DLD1 (cell line): ENCODE data around the gene PRKCB.

Experiments used
- in situ Hi-C: cut with HindIII; loops from 2 replicates; pipeline ENCODE4 v1.10.0; 2017; ENCODE audit warnings: low sequenced_read_pairs

The PRKCB gene

DNA sequence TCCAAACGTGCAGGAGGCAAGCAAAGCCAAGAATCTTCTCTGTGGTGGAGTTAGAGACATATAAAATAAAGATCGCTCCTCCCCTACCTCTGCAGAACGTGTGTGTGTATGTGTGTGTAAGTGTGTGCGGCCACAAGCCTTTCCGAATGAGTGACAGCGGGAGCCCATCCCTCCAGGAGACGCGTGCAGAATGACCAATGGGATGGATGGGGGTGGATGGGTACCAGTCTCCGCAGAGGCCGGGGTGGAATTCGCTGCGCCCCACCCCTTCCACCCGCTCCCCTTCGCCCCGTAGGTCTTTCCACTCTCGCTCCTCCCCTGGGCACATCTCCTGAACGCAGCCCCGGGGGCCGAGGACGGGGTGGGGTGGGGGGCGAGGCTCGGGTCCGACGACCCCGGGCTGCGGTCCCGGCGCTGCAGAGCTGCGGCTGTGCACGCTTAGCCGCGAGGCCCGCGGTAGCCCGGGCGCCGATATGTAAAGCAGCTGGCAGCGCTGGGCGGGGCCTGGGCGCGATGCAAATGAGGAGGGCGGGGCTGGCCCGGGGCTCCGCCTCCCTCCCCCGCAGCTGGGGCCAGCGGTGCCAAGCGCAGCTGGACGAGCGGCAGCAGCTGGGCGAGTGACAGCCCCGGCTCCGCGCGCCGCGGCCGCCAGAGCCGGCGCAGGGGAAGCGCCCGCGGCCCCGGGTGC is at the start of gene PRKCB:
PRKCB (plus strand) TSS at position 594 of the 688 bp plus-strand sequence.
- in situ Hi-C loops = no loop called here

DNA sequence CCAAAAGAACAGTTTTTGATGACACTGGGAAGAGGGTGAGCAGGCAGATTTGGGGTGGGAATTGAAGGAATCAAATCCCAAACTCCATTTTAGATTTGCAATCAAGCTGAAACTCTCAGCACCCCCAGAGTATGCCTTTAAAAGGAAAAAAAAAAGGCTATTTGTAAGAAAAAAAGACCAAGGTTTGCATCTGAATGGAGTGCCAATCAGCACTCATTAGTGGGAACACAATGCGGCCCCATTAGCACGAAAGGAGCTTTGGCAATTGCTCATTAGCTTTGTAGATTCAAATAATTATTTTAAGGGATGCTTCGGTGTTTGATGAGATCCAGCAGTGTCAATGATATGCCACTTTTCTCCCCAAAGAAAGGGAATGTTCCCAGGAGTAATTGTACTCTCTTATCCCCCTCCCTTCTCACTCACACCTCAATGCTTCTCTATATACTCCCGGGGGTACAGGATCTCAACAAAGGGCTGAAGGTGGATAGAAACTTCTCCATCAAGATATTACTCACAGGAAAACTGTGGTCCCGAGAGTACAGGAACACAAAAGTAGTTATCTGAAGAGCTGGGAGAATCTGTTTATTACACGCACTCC is 48.7 kb upstream of the PRKCB start:
- in situ Hi-C loops = no loop called here

DNA sequence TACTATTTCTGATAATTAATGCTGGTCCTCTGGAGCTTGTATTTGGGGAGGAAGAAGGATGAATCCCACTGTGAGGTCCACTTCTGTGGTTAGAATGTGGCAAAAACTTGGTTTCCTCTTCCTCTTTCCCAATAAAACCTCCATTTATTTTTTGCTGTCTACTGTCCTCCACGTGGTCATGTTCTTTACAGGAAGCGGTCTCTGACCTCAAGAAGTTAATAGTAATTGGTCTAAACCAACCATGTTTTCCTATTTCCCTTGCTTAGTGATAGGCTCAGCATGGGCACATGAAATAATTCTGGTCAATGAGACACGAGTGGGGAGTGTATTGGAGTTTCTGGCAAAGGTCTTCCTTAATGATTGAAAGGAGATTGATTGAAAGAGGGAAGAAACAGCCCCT is 47.1 kb upstream of the PRKCB start:
- in situ Hi-C loops = no loop called here

DNA sequence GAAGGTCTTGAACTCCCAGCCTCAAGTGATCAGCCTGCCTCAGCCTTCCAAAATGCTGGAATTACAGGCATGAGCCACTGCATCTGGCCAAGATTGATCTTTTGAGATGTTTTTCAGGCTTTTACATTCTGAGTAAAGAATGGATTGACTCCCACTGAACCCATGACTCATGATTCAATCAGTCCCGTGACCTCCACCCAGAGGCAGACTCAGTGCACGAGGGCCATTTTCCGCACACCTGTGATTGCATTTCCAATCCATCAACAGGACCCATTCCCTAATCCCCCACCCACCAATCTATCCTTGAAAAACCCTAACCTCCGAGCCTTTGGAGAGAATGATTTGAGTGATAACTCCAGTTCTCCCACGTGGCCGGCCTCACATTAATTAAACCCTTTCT is 40.4 kb upstream of the PRKCB start:
- in situ Hi-C loops = no loop called here

DNA sequence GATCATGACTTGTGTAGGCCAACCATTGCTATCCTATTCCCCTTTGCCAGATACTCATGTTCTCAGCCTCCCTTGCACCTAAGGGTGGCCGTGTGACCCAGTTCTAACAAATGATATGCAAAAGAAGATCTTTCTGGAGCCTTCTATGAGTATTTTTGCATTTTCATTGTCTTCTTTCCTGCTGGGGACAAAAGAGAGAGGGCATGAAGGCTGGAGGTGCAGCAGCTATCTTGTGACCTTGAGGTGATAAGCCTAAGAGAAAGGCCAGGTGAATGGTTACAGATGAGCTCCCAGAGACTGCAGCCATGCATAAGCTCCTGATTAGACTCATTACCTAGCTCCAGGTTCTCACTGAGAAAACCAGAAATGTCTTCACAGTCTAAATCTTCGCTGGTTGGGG is 38.8 kb upstream of the PRKCB start:
- in situ Hi-C loops = no loop called here

DNA sequence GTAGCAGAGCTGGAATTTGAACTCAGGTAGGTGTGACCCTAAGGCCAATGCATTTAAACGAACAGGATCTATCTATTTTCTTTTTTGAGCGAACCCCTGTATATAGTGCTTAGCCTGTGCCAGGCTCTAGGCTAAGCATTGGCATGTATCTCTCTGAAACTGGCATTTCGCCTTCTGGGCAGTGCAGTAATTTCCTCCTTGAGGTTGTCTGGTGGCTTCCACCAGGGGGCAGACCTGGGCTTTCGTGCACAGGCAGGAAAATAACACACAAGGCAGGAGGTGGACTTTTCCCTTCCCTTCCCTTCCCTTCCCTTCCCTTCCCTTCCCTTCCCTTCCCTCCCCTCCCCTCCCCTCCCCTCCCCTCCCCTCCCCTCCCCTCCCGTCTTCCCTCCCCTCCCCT is 34.4 kb upstream of the PRKCB start:
- in situ Hi-C loops = no loop called here

DNA sequence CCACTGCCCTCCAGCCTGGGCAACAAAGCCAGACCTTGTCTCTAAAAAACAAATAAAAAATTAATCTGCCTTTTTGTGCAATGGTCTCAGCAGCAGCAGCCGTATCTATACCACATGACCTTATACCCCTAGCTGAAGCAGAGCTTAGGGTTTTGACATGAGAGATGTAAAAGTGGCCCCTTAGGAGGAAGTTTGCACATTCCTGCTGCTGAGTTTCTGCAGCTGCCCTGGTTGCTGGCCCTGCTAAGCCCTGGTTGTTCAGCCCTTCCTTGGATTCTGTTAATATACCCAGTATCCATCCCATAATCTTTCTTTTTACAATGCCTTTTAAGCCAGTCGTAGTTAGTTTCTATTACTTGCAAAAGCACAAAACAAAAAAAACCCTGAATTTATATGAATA is 33.0 kb upstream of the PRKCB start:
- in situ Hi-C loops = no loop called here

DNA sequence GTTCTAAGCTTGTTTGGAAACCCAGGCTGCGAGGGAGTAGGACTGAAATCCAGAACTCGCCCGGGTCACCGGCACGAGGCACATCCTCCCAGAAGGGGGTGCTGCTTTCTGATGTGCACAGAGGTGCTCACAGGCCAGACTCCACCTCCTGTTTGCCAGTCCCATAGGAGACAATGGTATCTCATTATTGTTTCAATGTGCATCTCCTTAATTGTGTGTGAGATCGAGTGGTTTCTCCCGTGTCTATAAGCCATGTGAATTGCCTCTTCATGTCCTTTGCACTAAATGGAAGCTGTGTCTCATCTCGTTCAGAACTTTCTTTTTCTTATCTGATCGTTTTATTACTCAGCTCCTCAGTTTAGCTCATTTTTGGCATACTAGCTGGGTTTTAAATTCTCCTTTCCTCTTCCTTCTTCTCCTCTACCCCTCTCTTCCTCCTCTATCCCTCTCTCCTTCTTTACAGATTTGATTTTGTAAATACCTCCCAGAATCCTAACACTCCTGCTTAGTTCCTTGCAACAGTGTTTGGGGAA is 32.1 kb upstream of the PRKCB start:
- in situ Hi-C loops = no loop called here

DNA sequence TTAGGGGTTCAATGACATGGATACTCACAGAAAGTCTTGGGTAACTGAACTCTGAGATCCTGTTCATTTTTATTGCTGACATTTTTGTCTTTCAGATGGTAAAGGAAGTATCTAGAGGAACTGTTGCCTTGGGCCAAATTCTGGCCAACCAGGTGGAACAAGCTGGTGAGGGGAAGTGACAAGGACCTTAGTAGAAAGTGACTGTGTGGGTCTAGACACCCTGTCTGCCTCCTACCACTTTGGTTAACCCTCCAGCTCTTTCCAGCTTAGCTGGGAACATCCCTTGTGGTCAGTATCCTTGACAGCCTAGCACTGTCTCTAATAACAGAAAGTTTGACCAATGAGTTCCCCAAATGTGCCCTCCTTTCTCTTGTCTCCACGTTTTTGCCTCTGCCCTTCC is 28.8 kb upstream of the PRKCB start:
- in situ Hi-C loops = no loop called here

DNA sequence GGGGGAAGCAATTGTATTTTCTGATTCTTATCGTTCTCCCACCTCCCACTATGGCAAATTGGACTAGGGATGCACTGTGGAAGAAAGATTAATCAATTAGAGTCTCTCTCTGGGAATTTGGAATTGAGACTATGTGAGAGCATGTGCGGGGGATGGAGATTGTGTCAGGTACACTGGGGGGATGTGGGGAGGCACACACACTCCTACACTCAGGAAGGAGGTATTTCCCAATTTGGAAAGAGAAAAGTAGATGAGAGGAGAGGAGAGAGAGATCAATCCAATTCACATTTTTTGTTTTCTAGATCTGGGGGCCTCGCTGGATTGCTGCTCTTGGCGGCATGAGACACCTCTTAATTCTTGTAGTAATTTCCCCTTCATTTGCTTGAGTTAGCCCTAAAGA is 14.3 kb upstream of the PRKCB start:
- in situ Hi-C loops = no loop called here

DNA sequence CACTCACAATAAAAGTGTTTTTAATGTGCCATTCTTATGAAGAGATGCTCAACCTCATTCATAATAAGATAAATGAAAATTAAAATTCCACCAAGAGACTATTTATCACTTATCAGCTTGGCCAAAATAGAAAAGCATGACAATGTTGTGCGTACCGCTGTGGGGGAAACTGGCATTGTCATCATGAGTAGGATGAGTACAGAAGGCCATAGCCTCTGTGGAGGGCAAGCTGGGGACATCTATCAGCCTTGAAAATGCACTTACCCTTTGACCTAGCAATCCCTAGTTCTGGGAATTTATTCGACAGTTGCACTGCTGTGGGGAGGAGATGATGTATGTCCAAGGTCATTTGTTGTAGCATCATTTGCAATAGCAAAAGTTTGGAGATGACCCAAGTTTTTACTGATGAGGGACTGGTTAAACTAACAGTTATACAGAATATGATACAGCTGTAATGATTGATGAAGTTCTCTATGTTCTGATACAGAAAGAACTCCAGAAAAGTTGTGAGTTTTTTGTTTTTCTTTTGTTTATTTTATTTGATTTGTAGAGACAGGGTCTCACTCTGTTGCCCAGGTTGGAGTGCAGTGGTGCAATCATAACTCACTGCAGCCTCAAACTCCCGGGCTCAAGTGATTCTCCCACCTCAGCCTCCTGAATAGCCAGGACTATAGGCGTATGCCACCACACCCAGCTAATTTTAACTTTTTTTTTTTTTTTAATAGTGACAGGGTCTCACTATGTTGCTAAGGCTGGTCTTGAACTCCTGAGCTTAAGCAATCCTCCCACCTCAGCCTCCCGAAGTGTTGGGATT is 13.7 kb upstream of the PRKCB start:
- in situ Hi-C loops = no loop called here

DNA sequence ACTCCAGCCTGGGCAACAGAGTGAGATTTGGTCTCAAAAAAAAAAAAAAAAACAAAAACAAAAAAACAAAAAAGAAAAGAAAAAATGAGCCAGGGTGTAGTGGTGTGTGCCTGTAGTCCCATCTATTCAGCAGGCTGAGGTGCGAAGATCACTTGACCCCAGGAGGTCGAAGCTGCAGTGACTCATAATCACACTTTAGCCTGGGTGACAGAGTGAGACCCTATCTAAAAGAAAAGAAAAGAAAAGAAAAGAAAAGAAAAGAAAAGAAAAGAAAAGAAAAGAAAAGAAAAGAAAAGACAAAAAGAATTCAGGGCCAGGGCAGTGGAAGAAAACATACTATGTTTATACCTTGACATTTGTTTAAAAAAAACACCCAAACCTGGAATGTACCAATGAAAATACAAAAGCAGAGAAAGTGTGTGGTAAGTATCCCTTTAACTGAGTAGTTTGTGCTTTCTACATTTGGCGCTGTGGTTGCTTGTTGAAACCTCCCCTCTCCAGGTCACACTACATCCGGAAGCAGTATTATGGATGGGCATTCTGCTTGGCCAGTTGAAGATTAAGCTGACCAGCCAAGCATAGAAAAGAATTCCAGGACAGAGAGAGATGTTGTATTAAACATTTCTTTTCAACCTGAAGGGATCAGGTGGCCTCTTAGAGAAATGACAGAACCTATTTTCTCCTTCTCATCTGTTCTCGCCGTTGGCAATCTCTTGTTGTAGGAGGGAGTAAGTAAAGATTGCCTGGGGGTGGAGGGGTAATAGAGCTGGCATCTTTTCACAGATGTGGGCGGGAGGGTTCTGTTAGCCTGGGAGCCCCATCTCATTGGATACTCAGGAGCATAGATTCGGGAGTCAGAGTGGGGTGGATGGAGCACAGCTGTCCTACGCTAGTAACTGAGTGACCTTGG is 12.1 kb upstream of the PRKCB start:
- in situ Hi-C loops = no loop called here

DNA sequence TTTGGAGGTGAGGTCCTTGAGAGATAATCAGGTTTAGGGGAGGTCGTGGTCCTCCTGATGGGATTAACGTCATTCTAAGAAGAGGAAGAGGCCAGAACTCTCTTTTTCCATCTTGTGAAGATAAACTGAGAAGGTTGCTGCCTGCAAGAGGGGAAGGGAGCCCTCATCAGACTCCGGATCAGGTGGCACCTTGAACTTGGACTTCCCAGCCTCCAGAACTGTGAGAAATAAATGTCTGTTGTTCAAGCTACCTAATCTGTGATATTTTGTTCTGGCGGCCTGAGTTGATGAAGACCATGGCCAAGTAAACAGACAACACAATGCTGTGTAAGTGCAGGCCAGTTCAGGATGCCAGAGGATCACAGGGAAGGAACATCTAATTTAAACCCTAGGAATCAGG is 10.9 kb upstream of the PRKCB start:
- in situ Hi-C loops = no loop called here

DNA sequence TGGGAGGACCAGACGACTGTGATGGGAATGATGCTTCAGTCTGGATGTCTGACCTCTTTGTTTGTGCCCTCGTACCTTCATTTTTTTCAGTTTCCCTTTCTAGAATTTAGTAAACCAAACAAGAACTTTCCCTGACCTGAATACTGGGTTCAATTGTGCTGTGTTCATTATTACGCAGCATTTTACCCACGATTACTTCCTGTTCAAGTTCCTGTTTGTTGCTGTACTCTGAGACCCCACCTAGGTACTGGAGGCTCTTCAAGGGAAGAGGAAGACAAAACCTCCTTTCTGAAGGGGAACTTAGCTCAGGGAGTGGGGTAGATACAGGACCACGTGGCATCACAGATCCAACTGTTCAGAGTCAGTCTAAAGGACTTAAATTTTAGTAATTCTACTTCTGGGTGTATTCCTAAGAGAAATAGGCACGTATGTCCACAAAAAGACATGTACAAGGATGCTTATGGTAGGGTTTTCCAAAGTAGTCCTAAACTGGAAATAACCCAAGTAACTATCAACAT is 9.2 kb upstream of the PRKCB start:
- in situ Hi-C loops = no loop called here

DNA sequence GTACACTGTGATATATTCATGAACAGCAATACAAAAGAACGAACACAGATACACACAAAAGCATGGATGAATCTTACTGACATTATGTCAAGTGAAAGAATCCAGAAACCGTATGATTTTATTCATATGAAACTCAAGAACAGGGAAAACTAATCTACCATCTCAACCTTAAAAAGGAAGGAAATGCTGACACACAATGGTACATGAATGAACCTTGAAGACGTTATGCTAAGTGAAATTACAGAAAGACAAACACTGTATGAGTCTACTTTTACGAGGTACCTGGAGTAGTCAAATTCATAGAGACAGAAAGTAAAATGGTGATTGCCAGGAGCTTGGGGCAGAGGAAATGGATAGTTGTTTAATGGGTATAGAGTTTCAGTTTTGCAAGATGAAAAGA is 8.7 kb upstream of the PRKCB start:
- in situ Hi-C loops = no loop called here

DNA sequence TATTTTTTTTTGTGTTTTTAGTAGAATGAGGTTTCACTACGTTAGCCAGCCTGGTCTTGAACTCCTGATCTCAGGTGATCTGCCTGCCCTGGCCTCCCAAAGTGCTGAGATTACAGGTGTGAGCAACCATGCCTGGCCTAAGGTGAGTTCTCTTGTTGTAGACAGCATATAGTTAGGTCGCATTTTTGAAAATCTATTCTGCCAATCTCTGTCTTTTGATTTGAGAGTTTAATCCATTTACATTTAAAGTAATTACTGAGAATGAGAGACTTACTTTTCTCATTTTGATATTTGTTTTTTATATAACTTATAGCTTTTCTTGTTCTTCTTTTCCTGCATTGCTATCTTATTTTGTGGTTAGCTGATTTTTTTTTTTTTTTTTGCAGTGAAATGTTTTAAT is 6.3 kb upstream of the PRKCB start:
- in situ Hi-C loops = no loop called here

DNA sequence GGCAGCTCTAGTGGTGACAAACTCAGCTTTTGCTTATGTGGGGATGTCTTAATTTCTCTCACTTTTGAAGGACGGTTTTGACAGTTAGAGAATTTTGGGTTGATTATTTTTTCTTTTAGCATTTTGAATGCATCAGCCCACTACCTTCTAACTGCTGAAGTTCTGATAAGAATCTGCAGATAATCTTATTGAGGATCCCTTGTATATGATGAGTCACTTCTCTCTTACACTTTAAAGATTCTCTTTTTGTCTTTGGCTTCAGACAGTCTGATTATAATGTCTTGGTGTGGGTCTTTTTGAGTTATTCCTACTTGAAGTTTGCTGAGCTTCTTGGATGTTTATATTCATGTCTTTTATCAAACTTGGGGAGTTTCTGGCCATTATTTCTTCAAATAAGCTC is 5.5 kb upstream of the PRKCB start:
- in situ Hi-C loops = no loop called here

DNA sequence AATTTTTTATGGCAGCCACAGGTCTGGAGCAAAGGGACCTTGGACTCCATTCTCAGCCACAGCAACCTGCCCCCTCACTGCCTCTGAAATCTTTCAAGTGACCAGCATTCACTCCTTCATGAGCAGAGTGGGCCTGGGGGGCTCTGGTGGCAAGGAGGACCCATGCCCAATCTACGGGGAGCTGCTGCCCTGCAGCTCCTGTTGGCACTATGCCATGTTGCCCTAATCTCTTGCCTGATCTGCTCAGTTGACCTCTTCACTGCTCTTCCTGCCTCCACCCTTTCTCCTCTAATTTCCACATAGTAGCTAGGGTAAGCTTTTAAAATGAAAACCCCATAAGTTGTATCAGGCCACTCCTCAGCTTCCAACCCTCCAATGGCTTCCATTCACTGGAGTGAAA is 2.9 kb upstream of the PRKCB start:
- in situ Hi-C loops = no loop called here

DNA sequence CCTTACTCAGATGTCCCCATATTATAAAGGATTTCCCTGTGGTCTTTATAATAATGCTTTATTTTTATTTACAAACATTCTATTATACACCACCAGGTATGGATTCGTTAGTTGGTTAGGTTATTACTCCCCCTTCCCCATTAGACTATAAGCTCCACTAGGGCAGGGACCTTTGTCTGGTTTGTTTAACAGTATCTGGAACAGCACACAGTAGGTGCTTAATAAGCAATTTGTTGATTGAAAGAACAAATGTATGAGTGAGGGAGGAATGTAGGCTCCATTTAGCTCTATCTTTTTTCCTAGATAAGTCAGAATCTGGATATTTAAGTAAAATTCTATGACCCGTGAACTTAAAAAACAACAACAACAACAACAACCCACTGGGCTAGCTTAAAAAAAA is 2.3 kb upstream of the PRKCB start:
- in situ Hi-C loops = no loop called here

DNA sequence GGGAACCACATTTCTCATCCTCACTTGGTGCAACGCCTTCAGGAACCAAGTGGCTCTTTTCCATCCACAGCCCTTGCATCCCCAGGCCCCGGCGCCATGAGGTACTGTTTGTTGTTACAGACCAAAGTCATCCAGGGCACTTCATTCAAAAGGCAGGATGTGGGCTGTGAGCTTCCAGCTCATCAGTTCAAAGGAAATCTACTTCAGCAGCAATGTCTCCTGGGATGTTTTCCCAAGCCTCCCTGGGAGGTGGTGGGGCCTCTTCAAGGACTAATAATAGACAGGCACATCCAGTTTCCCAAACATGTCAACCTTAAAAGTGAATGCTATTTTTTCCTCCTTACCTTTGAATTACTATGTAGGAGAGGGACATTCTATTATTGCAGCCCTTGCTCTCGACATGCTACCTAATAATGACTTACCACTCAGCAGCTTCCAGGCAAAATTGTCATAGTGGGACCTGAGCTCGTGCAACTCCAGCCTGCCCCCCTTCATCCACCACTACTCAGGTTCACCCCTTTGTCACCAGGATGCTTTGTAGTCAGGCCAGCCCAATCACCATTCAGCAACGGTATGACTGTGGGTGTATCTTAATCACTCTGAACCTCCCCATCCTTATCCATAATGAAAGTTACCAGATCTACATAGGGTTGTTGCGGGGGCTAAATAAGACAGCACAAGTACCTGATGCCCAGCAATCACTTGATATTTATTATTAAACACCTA is 1.7 kb upstream of the PRKCB start:
- in situ Hi-C loops = no loop called here
